NCI-H146 treated with DMSO at 0.1 percent for 48 hours (cell line): ENCODE results near the gene LRMDA.
A peak's percentile ranks its signal among the peaks of the same experiment; 100 is the strongest.

Experiments used
- DNase-seq: peaks from one replicate; lab custom pipeline; 2025; ENCODE audit not compliant: unreplicated experiment; lab: John Stamatoyannopoulos, UW

The LRMDA gene

GRCh38 chr10:75443362-75443761 is 11.9 kb downstream of the LRMDA start:
- DNase-seq: no peak

- DNase-seq: no peak
These were observed 13.5 kb downstream of the LRMDA start for GRCh38 chr10:75444781-75445386.

GRCh38 chr10:75446508-75446907 is 15.1 kb downstream of the LRMDA start:
- DNase-seq: no peak

DNA sequence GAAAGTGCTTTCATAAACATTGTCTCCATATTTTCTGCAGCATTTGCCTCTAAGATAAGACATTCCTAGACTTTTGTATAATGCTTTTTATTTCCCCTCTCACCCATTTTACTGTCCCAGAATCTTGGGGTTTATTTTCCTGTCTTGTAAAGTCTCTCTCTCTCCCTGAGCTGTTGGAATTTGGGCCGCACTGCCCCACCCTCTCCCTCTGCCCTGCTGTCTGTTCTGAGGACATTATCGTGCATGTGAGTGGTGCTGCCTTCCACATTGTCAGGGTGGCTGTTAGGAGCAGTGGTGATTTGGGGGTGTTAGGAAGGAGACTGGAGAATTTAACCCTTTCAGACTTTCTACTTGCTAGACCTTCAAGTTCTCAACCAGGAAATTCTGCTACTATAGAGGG is 16.7 kb downstream of the LRMDA start:
- DNase-seq: no peak

GRCh38 chr10:75449382-75450074 is 18.1 kb downstream of the LRMDA start:
- DNase-seq: no peak

DNA sequence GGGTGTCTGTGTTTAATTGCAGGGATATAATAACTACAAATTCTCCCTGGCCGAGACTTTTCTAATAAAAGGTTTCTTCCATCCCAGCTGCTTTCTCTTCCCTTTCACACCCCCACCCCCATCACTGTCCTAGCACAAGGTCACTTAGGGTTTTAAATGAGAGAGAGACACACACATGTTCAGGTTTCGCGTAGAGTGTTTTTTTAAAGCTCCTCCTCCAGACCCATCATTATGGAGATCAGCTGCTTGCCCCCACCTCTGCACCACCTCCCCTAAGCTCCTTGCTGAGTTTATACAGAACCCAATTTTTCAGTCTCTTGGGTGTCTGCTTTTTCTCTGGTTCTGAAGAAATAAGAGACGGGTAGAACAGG is 18.6 kb downstream of the LRMDA start:
- DNase-seq: peak; percentile 53

DNA sequence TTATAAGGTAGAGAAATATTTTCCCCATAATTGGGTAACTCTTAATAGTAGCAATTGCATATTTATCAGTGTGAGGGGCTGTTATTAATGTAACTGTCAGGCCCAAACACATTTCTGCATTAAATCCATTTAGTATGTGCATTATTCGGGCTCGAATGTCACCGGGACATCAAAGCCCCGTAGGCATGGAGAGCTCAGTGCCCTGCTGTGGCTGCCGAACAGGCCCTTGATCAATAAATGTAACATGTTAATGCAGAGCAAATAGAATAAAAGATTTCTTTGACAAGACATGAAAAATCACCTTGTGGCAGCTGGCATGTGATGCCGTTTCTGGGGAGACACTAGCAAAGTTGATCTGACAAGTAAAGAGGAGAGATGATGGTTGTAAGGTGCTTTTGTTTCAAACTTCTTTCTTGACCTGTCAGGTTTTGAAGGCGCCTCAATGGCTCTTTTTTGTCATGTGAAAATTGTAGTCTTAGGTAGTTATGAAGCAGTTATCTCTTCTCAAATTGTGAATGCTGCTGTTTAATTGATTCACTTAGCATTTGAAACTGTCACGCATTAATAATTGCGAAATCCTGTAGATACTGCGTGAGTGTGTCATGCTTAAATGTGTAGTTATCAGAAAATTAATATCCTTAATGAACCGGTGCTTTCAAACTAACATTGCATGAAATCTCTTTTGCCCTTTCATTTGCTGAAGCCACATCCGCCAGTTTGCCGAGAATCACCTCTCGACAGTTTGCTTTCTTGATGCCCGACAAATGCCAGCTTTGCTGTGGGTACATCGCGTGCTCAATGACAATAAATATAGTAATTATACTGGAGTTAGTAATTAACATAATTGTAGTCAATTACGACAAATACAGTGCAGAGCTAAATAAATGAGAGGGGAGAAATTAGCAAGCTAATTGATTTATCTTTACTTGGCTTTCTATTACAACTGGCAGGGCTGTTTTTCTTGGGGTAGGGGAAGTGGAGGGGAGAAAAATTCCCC is 19.5 kb downstream of the LRMDA start:
- DNase-seq: peak; percentile 53

- DNase-seq: no peak
These were observed 20.4 kb downstream of the LRMDA start for GRCh38 chr10:75451831-75452230.

DNA sequence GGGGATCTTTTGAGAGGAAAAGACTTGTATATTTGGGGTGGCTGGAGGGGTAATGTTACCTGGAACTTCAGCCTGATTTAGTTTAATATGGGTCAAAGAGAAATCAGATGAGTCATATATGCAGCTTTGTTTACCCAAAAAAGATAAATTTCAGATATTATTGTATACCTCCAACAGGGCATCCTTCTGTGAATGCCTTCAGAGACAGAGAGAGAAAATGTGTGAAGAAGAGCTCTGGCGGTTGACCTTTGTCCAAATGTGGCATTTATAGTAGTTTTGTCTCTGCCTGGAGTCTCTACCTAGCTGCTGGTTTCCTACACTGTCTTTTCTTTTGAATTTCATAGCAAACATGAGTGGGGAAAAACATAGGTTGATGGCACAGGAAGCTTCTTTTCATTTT is 21.6 kb downstream of the LRMDA start:
- DNase-seq: peak; percentile 10

DNA sequence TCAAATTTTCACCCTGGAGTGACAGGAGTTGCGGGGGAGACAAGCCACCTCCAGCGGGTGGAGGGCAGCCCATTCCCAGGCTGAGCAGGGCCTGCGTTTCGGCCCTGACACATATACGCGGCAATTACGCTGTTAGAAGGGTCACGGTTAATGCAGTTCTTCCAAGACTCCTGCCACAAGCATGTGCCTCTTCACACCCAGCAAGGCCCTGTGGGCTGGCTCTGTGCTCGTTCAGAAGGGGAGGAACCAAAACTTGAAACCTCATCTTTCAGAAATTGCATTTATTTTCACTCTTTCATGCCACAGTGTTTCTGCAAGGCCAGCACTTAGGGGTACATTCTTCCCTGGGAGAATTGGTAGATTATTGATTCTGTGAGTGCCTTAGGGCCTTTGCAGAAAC is 24.7 kb downstream of the LRMDA start:
- DNase-seq: no peak

GRCh38 chr10:75460059-75460458 is 28.6 kb downstream of the LRMDA start:
- DNase-seq: no peak

DNA sequence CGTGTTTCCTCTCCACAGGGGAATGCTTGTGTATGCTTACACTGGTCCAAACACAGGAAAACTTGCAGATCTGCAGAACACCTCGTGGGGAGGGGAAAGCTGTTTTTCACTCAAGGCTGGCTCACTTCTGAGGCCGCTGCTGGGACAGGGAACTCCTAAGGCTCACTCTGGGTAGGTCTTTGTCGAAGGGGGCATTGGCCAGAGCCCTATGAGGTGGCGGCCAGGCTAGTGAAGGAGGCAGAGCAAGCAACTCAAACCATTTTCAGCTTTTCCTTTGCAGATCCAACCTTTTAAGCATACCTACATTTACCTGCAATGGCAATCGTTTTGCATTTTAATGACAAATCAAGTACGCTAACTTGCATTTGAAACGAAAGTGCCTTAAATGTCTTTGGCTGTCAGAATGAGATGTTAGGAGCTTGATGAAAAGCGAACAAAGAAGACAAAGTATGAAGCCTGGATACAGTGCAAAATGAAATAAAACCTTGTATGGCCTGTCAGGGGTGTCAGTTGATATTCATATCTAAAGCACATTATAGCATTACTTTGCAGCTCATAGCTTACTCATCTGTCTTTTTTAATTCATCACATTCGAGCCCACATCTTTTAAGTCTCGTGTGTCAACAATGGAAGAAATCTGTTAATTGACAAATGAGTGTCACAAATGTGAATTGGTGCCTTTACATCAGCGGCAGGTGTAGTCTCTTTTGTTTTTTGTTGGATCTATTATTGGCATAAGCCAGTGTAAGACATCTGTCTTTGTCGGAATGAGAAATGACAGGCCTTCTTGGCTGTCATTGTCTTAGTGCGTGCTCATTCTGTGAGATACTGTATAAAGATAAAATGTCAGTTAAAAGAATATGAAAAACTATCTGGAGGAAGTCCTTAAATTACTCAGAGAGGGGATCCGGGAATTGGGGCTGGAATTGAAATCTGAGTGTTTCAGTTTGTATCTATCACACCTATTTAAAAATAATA is 30.5 kb downstream of the LRMDA start:
- DNase-seq: peak; percentile 61

DNA sequence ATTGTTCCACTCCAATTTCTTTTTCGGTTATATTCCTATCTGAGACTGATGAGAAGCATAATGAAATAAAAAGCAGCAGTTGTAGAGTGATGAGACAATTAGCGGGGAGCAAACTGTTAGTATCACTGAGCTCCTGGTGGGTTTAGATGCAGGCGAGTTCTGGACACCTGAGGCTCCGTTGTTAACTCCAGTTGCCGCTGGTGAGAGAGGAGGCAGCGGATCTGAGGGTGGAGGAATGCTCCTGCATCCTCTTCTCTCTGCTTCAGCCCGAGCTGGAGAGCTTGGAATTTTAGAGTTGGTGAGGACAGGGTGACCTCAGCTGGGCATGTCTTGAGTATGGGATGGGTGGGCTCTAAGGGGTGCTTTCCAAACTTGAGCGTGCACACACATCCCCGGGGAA is 31.4 kb downstream of the LRMDA start:
- DNase-seq: no peak

DNA sequence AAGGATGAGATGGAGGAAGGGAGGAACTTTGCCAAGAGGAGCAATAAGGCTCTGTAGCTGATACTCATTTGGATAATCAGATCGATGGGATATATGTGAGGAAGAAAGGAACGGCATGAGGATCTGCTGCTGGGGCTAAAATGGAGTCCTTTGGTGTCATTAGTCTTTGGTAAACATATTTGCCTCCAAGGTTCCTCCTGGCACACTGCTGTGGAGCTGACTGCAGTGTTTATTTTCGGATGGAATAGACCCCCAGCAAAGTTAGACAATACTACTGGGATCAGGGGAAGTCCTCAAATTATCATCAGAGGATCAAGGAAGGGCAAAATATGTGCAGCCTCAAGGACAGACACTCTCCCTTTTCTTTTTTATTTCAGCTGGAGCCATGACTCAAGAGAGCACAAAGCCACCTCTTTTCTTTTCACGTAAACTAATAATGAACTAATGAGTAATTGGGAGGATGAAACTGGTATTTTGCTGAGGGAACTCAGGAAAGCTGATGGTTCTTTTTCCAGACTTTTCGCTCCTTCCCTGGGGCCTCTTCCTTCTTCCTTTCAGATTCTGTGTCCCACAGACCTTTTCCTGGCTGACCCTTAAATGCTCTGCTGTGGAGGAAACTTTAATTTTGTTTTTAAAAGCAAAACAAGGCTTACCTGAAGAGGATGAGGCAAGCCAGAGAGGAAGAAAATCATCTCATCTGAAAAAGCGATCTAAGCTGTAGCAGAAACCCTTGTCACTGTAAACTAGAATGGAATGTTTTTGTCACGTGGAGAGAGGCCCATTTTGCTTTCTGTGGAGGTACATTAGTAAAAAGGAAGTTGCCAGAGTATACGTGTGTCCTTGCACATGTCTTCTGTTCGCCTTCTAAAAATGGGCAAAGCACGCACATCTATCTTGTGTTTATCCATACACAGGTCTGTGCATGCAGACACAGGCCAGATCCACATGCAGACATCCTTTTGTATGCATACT is 33.3 kb downstream of the LRMDA start:
- DNase-seq: no peak

DNA sequence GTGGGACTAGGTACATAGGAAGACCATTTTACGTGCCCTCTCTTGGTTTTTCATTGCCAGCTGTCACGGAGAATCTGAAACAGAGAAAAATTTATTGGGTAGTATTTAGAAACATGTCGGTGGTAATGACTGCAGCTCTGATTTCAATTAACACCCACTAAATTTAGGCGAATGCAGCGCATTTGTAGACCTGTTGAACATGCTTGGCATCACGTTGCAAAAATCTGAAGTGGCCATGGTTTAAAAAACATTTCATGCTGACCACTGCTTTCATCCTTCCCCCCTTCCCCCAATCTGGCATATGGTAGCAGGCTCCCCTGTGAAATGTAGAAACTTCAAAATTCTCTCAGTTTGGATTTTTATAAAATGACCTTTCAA is 34.0 kb downstream of the LRMDA start:
- DNase-seq: no peak

DNA sequence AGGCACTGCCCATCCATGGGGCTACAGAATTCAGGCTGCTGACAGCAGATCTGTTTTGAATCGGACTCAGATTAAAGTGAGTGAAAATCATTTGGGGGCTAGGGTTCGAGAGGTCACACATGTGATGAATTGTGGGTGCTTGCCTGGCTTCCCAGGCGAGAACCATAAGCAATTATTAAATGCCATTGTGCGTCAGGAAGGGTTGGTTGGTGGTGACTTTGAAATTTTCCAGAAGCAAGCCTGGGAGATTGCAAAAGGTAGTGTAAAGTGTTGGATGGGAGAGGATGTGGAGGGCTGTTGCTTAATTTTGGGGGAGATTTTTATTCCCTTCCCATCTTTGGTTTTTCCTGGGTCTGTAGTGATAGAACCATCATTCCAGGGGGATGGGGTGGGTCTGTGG is 34.6 kb downstream of the LRMDA start:
- DNase-seq: no peak

- no peak for DNase-seq
These were observed 35.5 kb downstream of the LRMDA start for GRCh38 chr10:75466886-75467285.

DNA sequence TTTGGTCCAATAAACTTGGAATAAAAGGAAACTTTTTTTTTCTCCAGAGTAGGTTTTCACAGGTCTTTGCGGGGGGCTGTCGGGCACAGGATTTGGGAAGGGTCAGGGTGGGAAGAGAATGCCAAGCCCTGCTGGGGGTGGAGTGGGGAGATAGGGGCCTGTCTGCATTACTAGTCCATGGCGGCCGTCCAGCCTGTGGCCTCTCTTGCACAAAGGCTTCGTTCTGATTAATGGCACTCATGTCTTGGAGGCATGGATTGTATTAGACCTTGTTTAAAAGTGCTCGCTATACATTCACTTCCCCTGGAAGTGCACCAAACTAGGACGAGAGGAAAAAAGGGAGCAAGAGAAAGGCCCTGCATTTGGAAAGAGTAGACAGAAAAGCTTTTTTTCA is 37.2 kb downstream of the LRMDA start:
- no peak for DNase-seq

- no peak for DNase-seq
These were observed 37.7 kb downstream of the LRMDA start for GRCh38 chr10:75469006-75469616.
